Fibroblast of lung (primary cell): ENCODE data around the gene XIRP2.

Experiments used
- EZH2 ChIP-seq: IDR thresholded peaks from 2 replicates; pipeline ENCODE4 v1.5.1; 2012; ENCODE audit warnings: low read length, control low read depth, mild to moderate bottlenecking; ENCODE audit errors: missing control alignments
- TF ChIP-seq, protein P1 (sequence below), 2 donors: IDR thresholded peaks in 1 of 2; conservative IDR thresholded peaks in 1 of 2; 1 replicate in 1 of 2; 2 replicates in 1 of 2; pipeline ENCODE4 v1.5.1; 2011 to 2012; ENCODE audit warnings: low read length in 2 of 2, control low read depth in 1 of 2, inconsistent platforms in 1 of 2, low read depth in 1 of 2, mild to moderate bottlenecking in 1 of 2

DNA sequence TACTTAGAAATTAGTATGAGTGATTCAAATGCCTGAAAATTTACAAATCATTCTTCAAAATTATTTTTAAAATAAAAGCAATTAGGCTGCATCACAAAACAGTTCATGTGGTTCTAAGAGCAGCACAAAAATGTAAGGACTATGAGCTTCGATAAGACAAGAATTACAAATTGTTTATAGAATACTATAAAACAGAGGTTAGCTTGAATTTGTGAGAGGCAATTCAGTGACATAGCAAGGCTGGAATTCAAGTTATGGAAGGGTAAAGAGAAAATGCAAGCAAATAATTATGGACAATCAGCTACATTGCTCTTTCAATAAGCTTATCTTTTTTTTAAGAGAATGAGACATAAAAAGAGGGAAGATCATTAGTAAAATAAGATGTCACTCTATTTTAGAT lies 7.1 kb upstream of the XIRP2 start:
- TF ChIP-seq, protein P1, sequence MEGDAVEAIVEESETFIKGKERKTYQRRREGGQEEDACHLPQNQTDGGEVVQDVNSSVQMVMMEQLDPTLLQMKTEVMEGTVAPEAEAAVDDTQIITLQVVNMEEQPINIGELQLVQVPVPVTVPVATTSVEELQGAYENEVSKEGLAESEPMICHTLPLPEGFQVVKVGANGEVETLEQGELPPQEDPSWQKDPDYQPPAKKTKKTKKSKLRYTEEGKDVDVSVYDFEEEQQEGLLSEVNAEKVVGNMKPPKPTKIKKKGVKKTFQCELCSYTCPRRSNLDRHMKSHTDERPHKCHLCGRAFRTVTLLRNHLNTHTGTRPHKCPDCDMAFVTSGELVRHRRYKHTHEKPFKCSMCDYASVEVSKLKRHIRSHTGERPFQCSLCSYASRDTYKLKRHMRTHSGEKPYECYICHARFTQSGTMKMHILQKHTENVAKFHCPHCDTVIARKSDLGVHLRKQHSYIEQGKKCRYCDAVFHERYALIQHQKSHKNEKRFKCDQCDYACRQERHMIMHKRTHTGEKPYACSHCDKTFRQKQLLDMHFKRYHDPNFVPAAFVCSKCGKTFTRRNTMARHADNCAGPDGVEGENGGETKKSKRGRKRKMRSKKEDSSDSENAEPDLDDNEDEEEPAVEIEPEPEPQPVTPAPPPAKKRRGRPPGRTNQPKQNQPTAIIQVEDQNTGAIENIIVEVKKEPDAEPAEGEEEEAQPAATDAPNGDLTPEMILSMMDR (conservative IDR thresholded peaks at IDR 0.05 in 1 of 2, IDR thresholded peaks at IDR 0.05 in 1 of 2; ENCODE audit: low read depth in 1 of 2, low read length in 2 of 2), result no peak
- TF ChIP-seq EZH2, result no peak
